Peyer's patch (tissue), 4 donors: Measurements from ENCODE around the gene PCGF3. TPM values are rescaled to one million over a fixed set of nuclear protein-coding genes. Genes with fewer than 3 reads are reported as not detected.

Source experiments
- DNase-seq, 3 donors: peaks; one replicate each; pipeline ENCODE4 v3.0.0-alpha.2; 2017 to 2019
- H3K27ac ChIP-seq, 4 donors: fragments of 200-600 bp; sonication (generic); one replicate each; pipeline ENCODE4 v1.5.1; 2016 to 2019
- H3K27me3 ChIP-seq, 2 donors: fragments of 200-600 bp; sonication (generic); one replicate each; pipeline ENCODE4 v1.5.1; 2019
- H3K36me3 ChIP-seq, 3 donors: fragments of 200-600 bp; sonication (generic); one replicate each; pipeline ENCODE4 v1.5.1; 2016 to 2019
- H3K4me1 ChIP-seq, 4 donors: fragments of 200-600 bp; sonication (generic); one replicate each; pipeline ENCODE4 v1.5.1; 2016 to 2019
- H3K4me3 ChIP-seq, 4 donors: fragments of 200-600 bp; sonication (generic); 1 replicate in 3 of 4; 2 replicates in 1 of 4; pipeline ENCODE4 v1.5.1; 2016 to 2019; ENCODE audit warnings: mild to moderate bottlenecking in 1 of 4
- H3K9me3 ChIP-seq, 4 donors: fragments of 200-600 bp; sonication (generic); one replicate each; pipeline ENCODE4 v1.5.1; 2016 to 2019; ENCODE audit warnings: mild to moderate bottlenecking in 1 of 4
- POLR2A ChIP-seq, 2 donors: fragments of 450-650 bp; IDR thresholded peaks; one replicate each; pipeline ENCODE4 v1.5.1; 2017; ENCODE audit warnings: antibody characterized with exemption in 2 of 2, mild to moderate bottlenecking in 2 of 2, moderate library complexity in 2 of 2
- total RNA-seq, 4 donors: library from RNA; depleted of rRNA; stranded (reverse); fragments of >200 nt; gene quantifications; one replicate each; pipeline ENCODE4 v1.1.0, GENCODE V29; 2016
- TF ChIP-seq, protein P1 (sequence below), 6 experiments: fragments of 450-650 bp in 4 of 6; fragments of 200-600 bp in 2 of 6; sonication (generic) in 1 of 6; IDR thresholded peaks; one replicate each; pipeline ENCODE4 v1.5.1; 2017 to 2019; ENCODE audit warnings: antibody characterized with exemption in 6 of 6, mild to moderate bottlenecking in 3 of 6, moderate library complexity in 1 of 6

PCGF3 gene
- total RNA-seq, 4 donors from 2014 or later = 58.3 to 168 (median 93.0) TPM

DNA sequence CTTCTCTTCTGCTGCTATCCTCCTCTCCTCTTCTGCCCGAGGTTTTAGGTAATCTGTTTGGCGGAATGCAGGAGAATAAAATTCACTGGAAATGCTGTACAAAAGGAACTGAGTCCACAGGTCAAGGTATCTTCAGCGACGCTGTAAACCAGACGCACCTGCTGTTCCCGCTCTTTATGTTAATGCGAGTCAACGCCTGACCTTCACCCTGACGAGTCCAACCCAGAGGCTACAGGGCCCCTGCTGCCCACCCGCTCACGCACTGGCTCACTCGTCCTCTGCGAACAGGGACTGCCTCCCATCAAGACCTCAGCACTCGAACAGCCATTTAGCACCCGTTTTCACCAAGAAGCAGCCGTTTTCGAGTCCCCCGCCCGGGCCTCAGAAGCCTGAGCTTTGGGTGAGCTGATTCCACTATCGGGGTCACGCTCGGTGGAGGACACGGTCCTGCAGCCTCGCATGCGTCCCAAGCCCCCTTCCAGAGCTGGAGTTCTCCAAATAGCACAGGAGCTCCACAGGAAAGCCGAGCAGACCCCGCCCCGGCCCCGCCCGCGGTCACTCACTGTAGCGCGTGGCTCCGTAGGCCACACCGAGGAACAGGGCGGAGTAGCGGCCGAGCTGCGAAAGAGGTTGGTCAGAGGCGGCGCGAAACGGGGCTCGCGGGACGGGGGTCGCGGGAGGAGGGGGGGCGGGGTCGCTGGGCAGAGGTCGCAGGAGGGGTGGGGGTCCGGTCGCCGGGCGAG lies 32.1 kb upstream of the PCGF3 start:
- H3K4me3 ChIP-seq = peak overlapping the region; percentile 69 to 100 (median 90)
- peaks cover 0 to 25% (median 0%) of the 10 kb centered on the region in 3 donors for H3K36me3 ChIP-seq
- H3K9me3 ChIP-seq = no peaks in the 10 kb centered on the region
- TF ChIP-seq, protein P1, sequence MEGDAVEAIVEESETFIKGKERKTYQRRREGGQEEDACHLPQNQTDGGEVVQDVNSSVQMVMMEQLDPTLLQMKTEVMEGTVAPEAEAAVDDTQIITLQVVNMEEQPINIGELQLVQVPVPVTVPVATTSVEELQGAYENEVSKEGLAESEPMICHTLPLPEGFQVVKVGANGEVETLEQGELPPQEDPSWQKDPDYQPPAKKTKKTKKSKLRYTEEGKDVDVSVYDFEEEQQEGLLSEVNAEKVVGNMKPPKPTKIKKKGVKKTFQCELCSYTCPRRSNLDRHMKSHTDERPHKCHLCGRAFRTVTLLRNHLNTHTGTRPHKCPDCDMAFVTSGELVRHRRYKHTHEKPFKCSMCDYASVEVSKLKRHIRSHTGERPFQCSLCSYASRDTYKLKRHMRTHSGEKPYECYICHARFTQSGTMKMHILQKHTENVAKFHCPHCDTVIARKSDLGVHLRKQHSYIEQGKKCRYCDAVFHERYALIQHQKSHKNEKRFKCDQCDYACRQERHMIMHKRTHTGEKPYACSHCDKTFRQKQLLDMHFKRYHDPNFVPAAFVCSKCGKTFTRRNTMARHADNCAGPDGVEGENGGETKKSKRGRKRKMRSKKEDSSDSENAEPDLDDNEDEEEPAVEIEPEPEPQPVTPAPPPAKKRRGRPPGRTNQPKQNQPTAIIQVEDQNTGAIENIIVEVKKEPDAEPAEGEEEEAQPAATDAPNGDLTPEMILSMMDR (IDR thresholded peaks at IDR 0.05) = no peak
- peak in 1 of 2 donors; percentile 29 for TF ChIP-seq POLR2A (IDR thresholded peaks at IDR 0.05)
- peak in 1 of 3 donors; percentile 80 for DNase-seq
- no peaks in the 10 kb centered on the region for H3K27me3 ChIP-seq
- H3K27ac ChIP-seq = peak overlapping the region; percentile 83 to 99 (median 96)
- peaks cover 0 to 36% (median 19%) of the 10 kb centered on the region in 4 donors for H3K4me1 ChIP-seq

GRCh38 chr4:674172-675035 lies 31.2 kb upstream of the PCGF3 start, which contains the start of the genes ATP5ME and MYL5:
Gene ATP5ME (minus strand): TSS chr4:674276. CDS start chr4:674247, 29 bp downstream.
Gene MYL5 (plus strand): TSS chr4:674542. CDS start chr4:678027, 3,485 bp downstream.
- DNase-seq = peak; percentile 97 to 98 (median 98)
- H3K36me3 ChIP-seq = peaks cover 0 to 25% (median 0%) of the 10 kb centered on the region in 3 donors
- H3K27me3 ChIP-seq = no peaks in the 10 kb centered on the region
- TF ChIP-seq, protein P1 (IDR thresholded peaks at IDR 0.05) = peak; percentile 93 to 99 (median 97)
- TF ChIP-seq POLR2A (IDR thresholded peaks at IDR 0.05) = peak; percentile 64 to 77
- no peaks in the 10 kb centered on the region for H3K9me3 ChIP-seq
- H3K4me3 ChIP-seq = peak within 1 kb of the TSS; percentile 69 to 100 (median 90)
- peak within 1 kb of the TSS; percentile 83 to 99 (median 96) for H3K27ac ChIP-seq
- H3K4me1 ChIP-seq = peaks cover 0 to 36% (median 19%) of the 10 kb centered on the region in 4 donors

DNA sequence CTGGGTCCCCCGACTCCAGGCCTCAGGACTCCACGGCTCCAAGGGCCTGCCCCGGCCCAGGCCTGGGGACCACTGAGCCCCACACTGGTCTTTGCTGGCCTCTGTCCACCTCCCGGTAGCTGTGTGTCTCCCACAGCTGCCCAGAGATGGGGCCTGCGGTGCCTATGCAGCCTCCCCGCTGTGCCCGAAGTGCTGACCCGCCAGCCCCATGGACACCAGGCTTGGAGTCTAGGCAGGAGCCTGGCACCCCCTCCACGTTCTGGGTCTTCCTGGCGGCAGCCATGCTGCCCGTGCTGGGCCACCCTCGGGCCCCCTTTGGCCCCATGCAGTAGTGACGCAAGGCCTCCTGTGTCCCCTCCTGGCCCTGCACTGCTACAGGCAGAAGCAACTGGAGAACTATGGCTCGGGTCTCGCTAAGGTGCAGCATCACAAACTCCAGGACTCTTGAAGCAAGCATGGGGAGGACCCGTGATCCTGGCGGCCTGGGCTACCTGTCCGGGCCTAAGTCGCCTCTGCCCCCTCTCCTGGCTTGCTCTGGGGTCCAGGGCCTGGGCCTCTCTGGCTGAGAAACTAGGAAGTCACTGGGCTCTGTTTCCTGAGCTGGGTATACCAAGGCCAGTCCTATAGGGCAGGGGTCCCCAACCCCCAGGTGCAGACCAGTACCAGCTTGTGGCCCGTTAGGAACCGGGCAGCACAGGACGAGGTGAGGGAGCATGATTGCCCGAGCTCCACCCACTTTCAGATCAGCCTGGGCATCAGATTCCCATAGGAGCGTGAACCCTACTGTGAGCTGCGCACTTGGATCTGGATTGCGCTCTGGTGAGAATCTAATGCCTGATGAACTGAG lies 30.4 kb upstream of the PCGF3 start:
- peaks cover 0 to 39% (median 19%) of the 10 kb centered on the region in 4 donors for H3K4me1 ChIP-seq
- no peaks in the 10 kb centered on the region for H3K27me3 ChIP-seq
- no peaks in the 10 kb centered on the region for H3K9me3 ChIP-seq
- peak overlapping the region; percentile 83 to 99 (median 96) for H3K27ac ChIP-seq
- TF ChIP-seq, protein P1 (IDR thresholded peaks at IDR 0.05) = no peak
- TF ChIP-seq POLR2A (IDR thresholded peaks at IDR 0.05) = no peak
- no peak for DNase-seq
- H3K4me3 ChIP-seq = peak overlapping the region; percentile 69 to 100 (median 90)
- H3K36me3 ChIP-seq = peaks cover 0 to 25% (median 0%) of the 10 kb centered on the region in 3 donors

GRCh38 chr4:675980-676870 lies 29.4 kb upstream of the PCGF3 start:
- Histone ChIP-seq H3K27ac (peak overlapping the region in 1 of 4 donors; percentile 99), H3K4me3 (no peak overlapping the region), H3K9me3 (no peaks in the 10 kb centered on the region), H3K4me1 (peaks cover 0 to 49% (median 23%) of the 10 kb centered on the region in 4 donors), H3K36me3 (peaks cover 0 to 18% (median 0%) of the 10 kb centered on the region in 3 donors), H3K27me3 (no peaks in the 10 kb centered on the region)
- TF ChIP-seq, protein P1 (IDR thresholded peaks at IDR 0.05) = no peak
- no peak for TF ChIP-seq POLR2A (IDR thresholded peaks at IDR 0.05)
- no peak for DNase-seq
